GM23338 (cell line): ENCODE data around the gene TMEM131L. TPM values are rescaled to one million over a fixed set of nuclear protein-coding genes. Genes with fewer than 3 reads are reported as not detected.

Source experiments
- ATAC-seq: fragments of 200-7000 bp; cut with Tn5 transposase; 3 replicates; pipeline ENCODE4 v1.9.1; 2020
- DNase-seq: peaks from one replicate; pipeline ENCODE4 v3.0.0-alpha.2; 2015; ENCODE audit warnings: low spot score
- H2AFZ ChIP-seq: fragments of 200-600 bp; sonication (generic); 2 replicates; pipeline ENCODE4 v1.8.0; 2016; ENCODE audit warnings: antibody characterized with exemption, mild to moderate bottlenecking, moderate library complexity
- H3F3A ChIP-seq: fragments of 200-600 bp; sonication (generic); replicated peaks from 2 replicates; pipeline ENCODE4 v1.8.0; 2017; ENCODE audit warnings: antibody characterized with exemption, mixed run types, low read depth
- H3K27ac ChIP-seq: fragments of 200-600 bp; sonication (generic); 2 replicates; pipeline ENCODE4 v1.6.1; 2016; ENCODE audit warnings: low read depth
- H3K27me3 ChIP-seq: fragments of 200-600 bp; sonication (generic); 2 replicates; pipeline ENCODE4 v1.8.0; 2016; ENCODE audit warnings: mild to moderate bottlenecking, mixed run types, moderate library complexity; ENCODE audit not compliant: insufficient read depth
- H3K36me3 ChIP-seq: fragments of 200-600 bp; sonication (generic); 2 replicates; pipeline ENCODE4 v1.8.0; 2016; ENCODE audit warnings: mild to moderate bottlenecking; ENCODE audit not compliant: insufficient read depth
- H3K4me1 ChIP-seq: fragments of 200-600 bp; sonication (generic); 2 replicates; pipeline ENCODE4 v1.8.0; 2016; ENCODE audit warnings: mild to moderate bottlenecking, moderate library complexity; ENCODE audit not compliant: insufficient read depth
- H3K4me2 ChIP-seq: fragments of 200-600 bp; sonication (generic); 2 replicates; pipeline ENCODE4 v1.7.1; 2017; ENCODE audit warnings: mixed run types
- H3K4me3 ChIP-seq: fragments of 200-600 bp; sonication (generic); 2 replicates; pipeline ENCODE4 v1.6.1; 2016; ENCODE audit warnings: mixed run types
- H3K79me2 ChIP-seq: fragments of 200-600 bp; sonication (generic); replicated peaks from 2 replicates; pipeline ENCODE4 v1.8.0; 2017; ENCODE audit warnings: mild to moderate bottlenecking; ENCODE audit not compliant: insufficient read depth
- H3K9me2 ChIP-seq: fragments of 200-600 bp; sonication (generic); 2 replicates; pipeline ENCODE4 v1.8.0; 2017; ENCODE audit not compliant: insufficient read depth
- H4K20me1 ChIP-seq: fragments of 200-600 bp; sonication (generic); replicated peaks from 2 replicates; pipeline ENCODE4 v1.8.0; 2017; ENCODE audit warnings: mild to moderate bottlenecking; ENCODE audit not compliant: insufficient read depth
- H3K27ac Mint-ChIP-seq: 2 replicates; pipeline ENCODE4 v1.8.0; 2020; ENCODE audit warnings: inconsistent platforms, mild to moderate bottlenecking, moderate library complexity, mixed read lengths
- H3K27me3 Mint-ChIP-seq: 3 replicates; pipeline ENCODE4 v1.8.0; 2022; ENCODE audit warnings: low read depth, mild to moderate bottlenecking, moderate library complexity, mixed read lengths, inconsistent platforms; ENCODE audit not compliant: insufficient read depth, poor library complexity
- H3K36me3 Mint-ChIP-seq: 3 replicates; pipeline ENCODE4 v1.8.0; 2021; ENCODE audit warnings: low read depth, mild to moderate bottlenecking, inconsistent platforms, moderate library complexity, mixed read lengths
- H3K4me1 Mint-ChIP-seq: 3 replicates; pipeline ENCODE4 v1.8.0; 2020; ENCODE audit warnings: mild to moderate bottlenecking, inconsistent platforms, mixed read lengths
- H3K4me3 Mint-ChIP-seq: 3 replicates; pipeline ENCODE4 v1.8.0; 2021; ENCODE audit warnings: moderate library complexity, mild to moderate bottlenecking, inconsistent platforms, mixed read lengths
- H3K9me3 Mint-ChIP-seq: 3 replicates; pipeline ENCODE4 v1.8.0; 2020; ENCODE audit warnings: moderate library complexity, mild to moderate bottlenecking, inconsistent platforms, mixed read lengths
- CTCF ChIP-seq, 2 experiments: fragments of 200-600 bp in 1 of 2; sonication (generic) in 1 of 2; conservative IDR thresholded peaks; 2 replicates each; pipeline versions ENCODE4 v1.5.1 to v1.6.1; 2016 to 2017; ENCODE audit warnings: antibody characterized with exemption in 2 of 2, low read depth in 2 of 2, mild to moderate bottlenecking in 2 of 2, moderate library complexity in 1 of 2
- ETS1 ChIP-seq: IDR thresholded peaks from 2 replicates; pipeline ENCODE4 v1.6.1; 2016; ENCODE audit warnings: antibody characterized with exemption
- EZH2phosphoT487 ChIP-seq: fragments of 200-600 bp; sonication (generic); IDR thresholded peaks from one replicate; pipeline ENCODE4 v1.8.1; 2018; ENCODE audit warnings: antibody characterized with exemption; ENCODE audit not compliant: unreplicated experiment
- NANOG ChIP-seq: IDR thresholded peaks from 2 replicates; pipeline ENCODE4 v1.6.1; 2016; ENCODE audit warnings: antibody characterized with exemption, borderline replicate concordance
- ZNF331 ChIP-seq: fragments of 250-450 bp; sonication (Bioruptor Pico); IDR thresholded peaks from 2 replicates; pipeline ENCODE4 v1.5.0; 2020; ENCODE audit warnings: low read depth, mild to moderate bottlenecking, moderate library complexity
- ZNF462 ChIP-seq: fragments of 250-450 bp; sonication (Bioruptor Pico); IDR thresholded peaks from 2 replicates; pipeline ENCODE4 v1.5.0; 2020; ENCODE audit warnings: mild to moderate bottlenecking, moderate library complexity
- polyA plus RNA-seq: library from polyadenylated mRNA; unstranded; fragments of >200 nt; fragmentation: Nextera tagmentation; extraction: Ambion mirVana; gene quantifications from 2 replicates; pipeline ENCODE4 v1.2.1, GENCODE V29; 2016
- total RNA-seq: library from RNA; depleted of rRNA; stranded (reverse); fragments of >200 nt; shearing (Covaris generic); gene quantifications from 2 replicates; pipeline ENCODE4 v1.2.3, GENCODE V29; 2014
- TF ChIP-seq, protein P1 (sequence below): IDR thresholded peaks from one replicate; pipeline ENCODE4 v1.6.1; 2018; ENCODE audit warnings: antibody characterized with exemption; ENCODE audit not compliant: unreplicated experiment

The TMEM131L gene
- total and polyA plus RNA-seq, 2 experiments from 2014 or later: 11.1 to 32.2 TPM

- Mint-ChIP-seq H3K27me3 (no peaks in the 10 kb centered on the region), H3K36me3 (no peaks in the 10 kb centered on the region), H3K4me1 (peaks cover 22% of the 10 kb centered on the region), H3K9me3 (no peaks in the 10 kb centered on the region; the same call in 2 of the 3 replicates), H3K27ac (no peak overlapping the region; the same call in 1 of the 2 replicates), H3K4me3 (no peak overlapping the region)
- no peak for TF ChIP-seq CTCF (conservative IDR thresholded peaks at IDR 0.05; ENCODE audit: low read depth in 2 of 2)
- TF ChIP-seq NANOG: no peak
- no peak for TF ChIP-seq ZNF462 (CRISPR knock-in tag)
- TF ChIP-seq, protein P1, sequence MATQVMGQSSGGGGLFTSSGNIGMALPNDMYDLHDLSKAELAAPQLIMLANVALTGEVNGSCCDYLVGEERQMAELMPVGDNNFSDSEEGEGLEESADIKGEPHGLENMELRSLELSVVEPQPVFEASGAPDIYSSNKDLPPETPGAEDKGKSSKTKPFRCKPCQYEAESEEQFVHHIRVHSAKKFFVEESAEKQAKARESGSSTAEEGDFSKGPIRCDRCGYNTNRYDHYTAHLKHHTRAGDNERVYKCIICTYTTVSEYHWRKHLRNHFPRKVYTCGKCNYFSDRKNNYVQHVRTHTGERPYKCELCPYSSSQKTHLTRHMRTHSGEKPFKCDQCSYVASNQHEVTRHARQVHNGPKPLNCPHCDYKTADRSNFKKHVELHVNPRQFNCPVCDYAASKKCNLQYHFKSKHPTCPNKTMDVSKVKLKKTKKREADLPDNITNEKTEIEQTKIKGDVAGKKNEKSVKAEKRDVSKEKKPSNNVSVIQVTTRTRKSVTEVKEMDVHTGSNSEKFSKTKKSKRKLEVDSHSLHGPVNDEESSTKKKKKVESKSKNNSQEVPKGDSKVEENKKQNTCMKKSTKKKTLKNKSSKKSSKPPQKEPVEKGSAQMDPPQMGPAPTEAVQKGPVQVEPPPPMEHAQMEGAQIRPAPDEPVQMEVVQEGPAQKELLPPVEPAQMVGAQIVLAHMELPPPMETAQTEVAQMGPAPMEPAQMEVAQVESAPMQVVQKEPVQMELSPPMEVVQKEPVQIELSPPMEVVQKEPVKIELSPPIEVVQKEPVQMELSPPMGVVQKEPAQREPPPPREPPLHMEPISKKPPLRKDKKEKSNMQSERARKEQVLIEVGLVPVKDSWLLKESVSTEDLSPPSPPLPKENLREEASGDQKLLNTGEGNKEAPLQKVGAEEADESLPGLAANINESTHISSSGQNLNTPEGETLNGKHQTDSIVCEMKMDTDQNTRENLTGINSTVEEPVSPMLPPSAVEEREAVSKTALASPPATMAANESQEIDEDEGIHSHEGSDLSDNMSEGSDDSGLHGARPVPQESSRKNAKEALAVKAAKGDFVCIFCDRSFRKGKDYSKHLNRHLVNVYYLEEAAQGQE: no peak
- no peak for TF ChIP-seq ZNF331 (CRISPR knock-in tag)
- no peak for TF ChIP-seq EZH2phosphoT487
- TF ChIP-seq ETS1: no peak
- DNase-seq: no peak
- H3K36me3 ChIP-seq: no peaks in the 10 kb centered on the region
- H3K4me3 ChIP-seq: no peak overlapping the region
- H3K4me1 ChIP-seq: no peaks in the 10 kb centered on the region; the same call in 1 of the 2 replicates
- peaks cover 30% of the 10 kb centered on the region for H3K79me2 ChIP-seq
- no peak overlapping the region for H3K4me2 ChIP-seq
- H3F3A ChIP-seq: no peaks in the 10 kb centered on the region
- H3K9me2 ChIP-seq: no peaks in the 10 kb centered on the region; the same call in none of the 2 replicates
- no peak overlapping the region for H2AFZ ChIP-seq
- no peak for ATAC-seq
- no peak overlapping the region for H3K27ac ChIP-seq
- H3K27me3 ChIP-seq: no peaks in the 10 kb centered on the region
- H4K20me1 ChIP-seq: no peaks in the 10 kb centered on the region
Measured at GRCh38 chr4:153549405-153549804, 83.2 kb downstream of the TMEM131L start.
